Testis (tissue), 3 donors: ENCODE data around the gene NRTN. TPM values are rescaled to one million over a fixed set of nuclear protein-coding genes. Genes with fewer than 3 reads are reported as not detected.

Experiments used
- DNase-seq: peaks from one replicate; pipeline ENCODE4 v3.0.0-alpha.2; 2019
- H3K27ac ChIP-seq, 2 donors: fragments of 200-600 bp; sonication (generic); one replicate each; pipeline ENCODE4 v1.5.1; 2019
- H3K27me3 ChIP-seq: fragments of 200-600 bp; sonication (generic); one replicate; pipeline ENCODE4 v1.5.1; 2019
- H3K36me3 ChIP-seq: fragments of 200-600 bp; sonication (generic); one replicate; pipeline ENCODE4 v1.5.1; 2017; ENCODE audit warnings: low read depth; ENCODE audit errors: missing control alignments
- H3K4me1 ChIP-seq: fragments of 200-600 bp; sonication (generic); one replicate; pipeline ENCODE4 v1.5.1; 2019
- H3K4me3 ChIP-seq, 2 donors: fragments of 200-600 bp; sonication (generic); one replicate each; pipeline ENCODE4 v1.5.1; 2017 to 2019
- H3K9me3 ChIP-seq: fragments of 200-600 bp; sonication (generic); one replicate; pipeline ENCODE4 v1.5.1; 2017
- POLR2A ChIP-seq: fragments of 450-650 bp; IDR thresholded peaks from one replicate; pipeline ENCODE4 v1.6.1; 2017; ENCODE audit warnings: antibody characterized with exemption, mild to moderate bottlenecking, moderate library complexity
- WGBS, 2 donors: methylation state at CpG; one replicate each; pipeline ENCODE4 v1.1.5; 2018; 5-methylcytosine and 5-hydroxymethylcytosine counted together
- intact Hi-C: fragments of 100-400 bp; cut with DNase I; formaldehyde crosslinking; loops from one replicate; pipeline ENCODE4 v1.15.1; 2023; ENCODE audit warnings: low total_unique reads
- polyA plus RNA-seq: library from polyadenylated mRNA; stranded (reverse); fragments of 350-450 nt; fragmentation: Illumina TruSeq; extraction: RNeasy Lipid Tissue Mini Kit (QIAGEN cat#74804); gene quantifications from one replicate; pipeline ENCODE4 v1.2.3, GENCODE V29; 2014; ENCODE audit warnings: low read depth, low replicate concordance; ENCODE audit not compliant: insufficient read depth
- total RNA-seq, 2 donors: library from RNA; depleted of rRNA; stranded (reverse); fragments of >200 nt; gene quantifications; one replicate each; pipeline ENCODE4 v1.2.3, GENCODE V29; 2016
- TF ChIP-seq, protein P1 (sequence below), 3 experiments: fragments of 450-650 bp in 2 of 3; fragments of 200-600 bp in 1 of 3; sonication (generic) in 1 of 3; IDR thresholded peaks; one replicate each; pipeline ENCODE4 v1.5.1; 2016 to 2019; ENCODE audit warnings: antibody characterized with exemption in 3 of 3, mild to moderate bottlenecking in 2 of 3, moderate library complexity in 1 of 3

The NRTN gene
- total and polyA plus RNA-seq, 3 donors from 2014 or later, result 1.7 to 13.5 (median 6.5) TPM

GRCh38 chr19:5863030-5863665 lies 58.3 kb downstream of the NRTN start:
- intact Hi-C loops, result no loop called here

GRCh38 chr19:5864013-5864720 lies 59.3 kb downstream of the NRTN start:
- 85 to 88% methylated on average over 4 to 9 of the region's 9 CpGs for WGBS, 2 donors
- Histone ChIP-seq H3K9me3 (no peaks in the 10 kb centered on the region), H3K4me3 (no peak overlapping the region), H3K27me3 (no peaks in the 10 kb centered on the region), H3K27ac (no peak overlapping the region), H3K36me3 (no peaks in the 10 kb centered on the region), H3K4me1 (no peaks in the 10 kb centered on the region)
- DNase-seq, result no peak
- intact Hi-C loops, result no loop called here
- no peak for TF ChIP-seq POLR2A
- TF ChIP-seq, protein P1, sequence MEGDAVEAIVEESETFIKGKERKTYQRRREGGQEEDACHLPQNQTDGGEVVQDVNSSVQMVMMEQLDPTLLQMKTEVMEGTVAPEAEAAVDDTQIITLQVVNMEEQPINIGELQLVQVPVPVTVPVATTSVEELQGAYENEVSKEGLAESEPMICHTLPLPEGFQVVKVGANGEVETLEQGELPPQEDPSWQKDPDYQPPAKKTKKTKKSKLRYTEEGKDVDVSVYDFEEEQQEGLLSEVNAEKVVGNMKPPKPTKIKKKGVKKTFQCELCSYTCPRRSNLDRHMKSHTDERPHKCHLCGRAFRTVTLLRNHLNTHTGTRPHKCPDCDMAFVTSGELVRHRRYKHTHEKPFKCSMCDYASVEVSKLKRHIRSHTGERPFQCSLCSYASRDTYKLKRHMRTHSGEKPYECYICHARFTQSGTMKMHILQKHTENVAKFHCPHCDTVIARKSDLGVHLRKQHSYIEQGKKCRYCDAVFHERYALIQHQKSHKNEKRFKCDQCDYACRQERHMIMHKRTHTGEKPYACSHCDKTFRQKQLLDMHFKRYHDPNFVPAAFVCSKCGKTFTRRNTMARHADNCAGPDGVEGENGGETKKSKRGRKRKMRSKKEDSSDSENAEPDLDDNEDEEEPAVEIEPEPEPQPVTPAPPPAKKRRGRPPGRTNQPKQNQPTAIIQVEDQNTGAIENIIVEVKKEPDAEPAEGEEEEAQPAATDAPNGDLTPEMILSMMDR (IDR thresholded peaks at IDR 0.05), result no peak

More at GRCh38 chr19:5863030-5863665, 58.3 kb downstream of the NRTN start:
- Histone ChIP-seq H3K9me3 (no peaks in the 10 kb centered on the region), H3K4me1 (no peaks in the 10 kb centered on the region), H3K27ac (no peak overlapping the region), H3K4me3 (no peak overlapping the region), H3K27me3 (no peaks in the 10 kb centered on the region), H3K36me3 (no peaks in the 10 kb centered on the region)
- 65 to 92% methylated on average over 8 to 11 of the region's 11 CpGs for WGBS, 2 donors
- TF ChIP-seq POLR2A, result no peak
- no peak for DNase-seq

DNA sequence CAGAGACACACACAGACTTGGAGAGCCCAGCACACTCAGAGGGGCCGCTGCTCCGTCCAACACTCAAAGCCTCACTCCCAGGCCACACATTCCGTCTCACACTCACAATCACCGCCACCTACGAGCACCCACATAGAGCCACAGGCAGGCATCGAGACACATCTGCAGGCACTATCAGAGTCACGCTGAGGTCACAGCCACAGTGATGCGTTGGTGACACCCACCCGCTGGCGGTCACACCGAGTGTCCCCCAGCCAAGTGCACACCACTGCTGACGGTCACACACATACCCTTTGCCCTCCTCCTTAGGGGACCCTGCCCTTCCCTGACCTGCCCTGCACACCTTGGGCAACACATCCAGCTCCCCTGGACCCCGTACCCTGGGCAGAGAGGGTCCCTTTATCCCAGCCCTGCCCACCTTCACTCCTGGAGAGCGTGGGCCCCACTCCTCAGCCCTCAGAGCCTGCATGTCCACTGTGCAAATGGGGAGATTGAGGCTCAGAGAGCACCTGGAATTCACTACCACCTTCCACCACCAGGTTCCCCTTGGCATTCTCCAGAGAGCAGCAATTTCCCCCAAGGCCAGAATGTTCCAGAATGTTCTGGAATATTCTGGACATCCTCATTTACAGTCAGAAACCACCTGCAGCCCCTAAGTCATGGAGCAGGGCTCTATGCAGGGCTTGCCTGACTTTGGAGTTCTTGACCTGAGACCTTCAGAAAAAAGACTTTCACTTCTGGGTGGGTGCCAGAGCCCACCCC lies 60.0 kb downstream of the NRTN start:
- no peaks in the 10 kb centered on the region for H3K27me3 ChIP-seq
- 82 to 95% methylated on average over 4 to 14 of the region's 14 CpGs for WGBS, 2 donors
- intact Hi-C loops, result no loop called here
- H3K4me3 ChIP-seq, result no peak overlapping the region
- no peak for TF ChIP-seq POLR2A
- TF ChIP-seq, protein P1 (IDR thresholded peaks at IDR 0.05), result peak in 2 of 3 experiments; percentile 13 to 27
- no peak overlapping the region for H3K27ac ChIP-seq
- no peaks in the 10 kb centered on the region for H3K4me1 ChIP-seq
- H3K9me3 ChIP-seq, result no peaks in the 10 kb centered on the region
- no peak for DNase-seq
- H3K36me3 ChIP-seq, result no peaks in the 10 kb centered on the region

DNA sequence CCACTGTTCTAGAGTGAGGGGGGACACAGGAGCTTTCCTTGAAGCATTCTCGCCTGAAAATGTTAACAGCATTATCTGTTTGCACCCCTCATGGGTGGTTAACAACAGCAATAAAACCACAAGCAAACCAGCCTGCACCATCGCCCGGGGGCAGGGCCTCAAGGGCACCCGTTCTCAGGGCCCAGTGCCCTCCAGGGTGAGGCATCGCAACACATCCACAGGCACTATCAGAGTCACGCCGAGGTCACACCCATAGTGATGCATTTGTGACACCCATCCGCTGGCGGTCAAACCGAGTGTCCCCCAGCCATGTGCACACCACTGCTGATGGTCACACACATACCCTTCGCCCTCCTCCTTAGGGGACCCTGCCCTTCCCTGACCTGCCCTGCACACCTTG lies 60.9 kb downstream of the NRTN start:
- no peak for DNase-seq
- H3K36me3 ChIP-seq, result no peaks in the 10 kb centered on the region
- 72% methylated on average over 11 of the region's 11 CpGs; no CpG with 5 or more reads in 1 of the 2 donors for WGBS, 2 donors

More for the DNA sequence above, 60.9 kb downstream of the NRTN start:
- TF ChIP-seq POLR2A, result no peak
- TF ChIP-seq, protein P1 (IDR thresholded peaks at IDR 0.05), result no peak
- intact Hi-C loops, result no loop called here
- H3K27ac ChIP-seq, result no peak overlapping the region
- H3K4me3 ChIP-seq, result no peak overlapping the region
- no peaks in the 10 kb centered on the region for H3K9me3 ChIP-seq
- H3K4me1 ChIP-seq, result no peaks in the 10 kb centered on the region
- H3K27me3 ChIP-seq, result no peaks in the 10 kb centered on the region
